GM21447 (cell line): Measurements from ENCODE around the gene GSPT1.
A peak's percentile ranks its signal among the peaks of the same experiment; 100 is the strongest.
"Not testable (repeated sequence)": the region's sequence is repeated elsewhere in the genome, so short reads cannot be mapped to it uniquely, and the experiment has no call there.

Source experiments
- ATAC-seq: cut with Tn5 transposase; IDR thresholded peaks from one replicate; pipeline ENCODE4 v1.9.1; 2021; ENCODE audit not compliant: unreplicated experiment

The GSPT1 gene

DNA sequence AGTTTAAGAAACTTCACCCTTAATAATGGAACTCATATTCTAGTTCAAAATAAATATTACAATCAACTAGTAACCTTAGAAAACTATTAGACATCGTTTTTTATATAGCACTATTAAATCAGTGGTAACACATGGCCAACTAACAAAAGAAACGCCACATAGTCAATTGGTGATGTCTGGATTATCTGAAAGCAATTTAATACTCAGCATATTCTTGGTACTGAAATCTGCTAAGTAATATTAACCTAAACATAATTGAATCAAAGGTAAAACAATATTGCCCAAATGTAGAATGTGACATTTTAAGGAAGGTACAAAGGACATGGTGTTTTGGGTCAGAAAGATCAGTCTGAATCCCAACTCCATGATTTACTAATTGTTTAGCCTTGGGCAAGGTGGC, 53.3 kb downstream of the GSPT1 start:
- ATAC-seq, result no peak

DNA sequence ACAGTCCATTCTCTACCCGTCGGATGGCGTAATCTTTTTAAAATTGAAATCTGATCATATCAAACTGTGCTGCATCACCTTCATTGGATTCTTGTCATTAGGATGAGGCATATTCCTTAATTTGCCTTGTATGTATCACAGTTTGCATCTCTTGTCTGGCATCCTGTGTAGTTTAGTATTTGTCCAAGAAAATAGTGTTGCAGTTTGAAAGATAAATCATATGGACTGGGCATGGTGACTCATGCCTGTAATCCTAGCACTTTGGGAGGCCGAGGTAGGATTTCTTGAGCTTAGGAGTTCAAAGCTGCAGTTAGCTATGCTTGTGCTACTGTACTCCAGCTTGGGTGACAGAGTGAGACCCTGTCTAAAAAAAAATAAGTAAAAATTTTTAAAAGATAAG, 58.6 kb downstream of the GSPT1 start:
- ATAC-seq, result no peak

DNA sequence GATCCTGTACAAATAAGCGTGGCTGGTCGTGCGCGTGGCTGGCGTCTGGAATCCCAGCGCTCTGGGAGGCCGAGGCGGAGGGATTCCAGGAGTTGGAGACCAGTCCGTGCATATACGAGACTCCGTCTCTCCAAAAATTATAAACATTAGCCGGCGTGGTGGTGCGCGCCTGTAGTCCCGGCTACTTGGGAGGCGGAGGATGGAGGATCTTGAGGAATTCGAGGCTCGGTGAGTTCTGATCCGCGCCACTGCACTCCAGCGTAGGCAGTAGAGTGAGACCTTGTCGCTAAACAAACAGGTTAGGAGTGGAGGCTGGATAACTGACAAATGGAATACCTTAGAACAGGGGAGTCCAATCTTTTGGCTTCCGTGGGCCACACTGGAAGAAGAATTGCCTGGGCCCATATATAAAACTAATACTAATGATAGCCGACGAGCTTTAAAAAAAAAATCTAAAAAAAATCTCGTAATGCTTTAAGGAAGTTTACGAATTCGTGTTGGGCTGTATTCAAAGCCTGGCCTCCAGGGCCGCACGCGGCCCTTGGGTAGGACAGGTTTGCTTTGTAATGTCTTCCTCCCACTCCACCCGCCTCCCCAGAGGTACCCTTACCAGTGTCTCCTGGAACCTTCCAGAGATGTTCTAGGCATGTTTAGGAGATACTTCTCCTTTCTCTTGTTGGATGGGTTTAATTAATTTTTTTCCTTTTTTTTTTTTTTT, 63.5 kb downstream of the GSPT1 start:
- ATAC-seq, result no peak

DNA sequence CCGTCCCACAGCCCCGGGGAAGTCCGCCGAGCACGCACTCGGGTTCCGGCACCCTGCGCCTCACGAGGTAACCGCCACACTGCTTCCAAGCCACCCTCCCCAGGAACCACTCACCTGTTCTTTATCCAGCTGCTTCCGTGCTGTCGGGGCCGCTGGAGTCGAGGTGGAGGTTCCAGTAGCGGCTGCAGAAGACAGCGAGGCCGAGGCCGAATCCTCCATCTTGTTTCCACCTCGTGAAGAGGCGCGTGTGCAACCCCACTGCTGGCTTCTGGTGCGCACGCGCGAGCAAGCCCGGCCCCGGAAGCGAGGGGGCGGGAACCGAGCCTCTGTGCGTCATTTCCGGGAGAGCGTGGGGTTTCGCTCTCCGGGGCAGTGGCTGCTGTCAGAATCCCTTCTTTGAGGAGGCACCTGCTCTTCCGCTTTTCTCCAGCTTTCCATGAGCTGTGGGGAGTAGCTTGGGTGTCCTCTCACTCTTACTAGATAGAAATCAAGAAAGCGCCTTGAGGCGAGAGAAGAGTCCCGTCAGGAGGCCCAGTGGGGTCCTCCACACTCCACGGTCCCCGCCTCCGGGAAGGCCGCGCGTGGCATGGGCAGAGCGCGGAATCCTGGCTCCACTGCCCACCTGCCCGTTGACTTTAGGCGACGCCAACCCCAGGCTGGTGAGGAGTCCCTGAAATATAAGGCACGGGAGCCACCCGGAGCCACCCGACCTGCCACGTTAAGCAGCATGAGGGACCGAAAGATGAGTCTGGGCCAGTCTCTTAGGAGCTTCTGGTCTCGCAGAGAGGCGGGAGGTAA, 64.3 kb downstream of the GSPT1 start, which contains the start of gene RSL1D1:
TSS of gene RSL1D1 (minus strand) at position 249 of the 798 bp plus-strand sequence. CDS start at position 219, 30 bp downstream.
- peak; percentile 71 for ATAC-seq

DNA sequence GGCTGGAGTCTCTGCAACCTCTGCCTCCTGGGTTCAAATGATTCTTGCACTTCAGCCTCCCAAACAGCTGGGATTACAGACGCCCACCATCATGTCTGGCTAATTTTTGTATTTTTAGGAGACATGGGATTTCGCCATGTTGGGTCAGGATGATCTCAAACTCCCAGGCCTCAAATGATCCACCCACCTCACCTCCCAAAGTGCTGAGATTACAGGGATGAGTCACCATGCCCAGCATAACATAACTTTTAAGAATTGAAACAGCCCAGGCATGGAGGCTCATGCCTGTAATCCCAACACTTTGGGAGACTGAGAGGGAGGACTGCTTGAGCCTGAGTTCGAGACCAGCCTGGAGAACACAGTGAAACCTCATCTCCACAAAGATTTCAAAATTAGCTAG, 66.9 kb downstream of the GSPT1 start:
- no peak for ATAC-seq

DNA sequence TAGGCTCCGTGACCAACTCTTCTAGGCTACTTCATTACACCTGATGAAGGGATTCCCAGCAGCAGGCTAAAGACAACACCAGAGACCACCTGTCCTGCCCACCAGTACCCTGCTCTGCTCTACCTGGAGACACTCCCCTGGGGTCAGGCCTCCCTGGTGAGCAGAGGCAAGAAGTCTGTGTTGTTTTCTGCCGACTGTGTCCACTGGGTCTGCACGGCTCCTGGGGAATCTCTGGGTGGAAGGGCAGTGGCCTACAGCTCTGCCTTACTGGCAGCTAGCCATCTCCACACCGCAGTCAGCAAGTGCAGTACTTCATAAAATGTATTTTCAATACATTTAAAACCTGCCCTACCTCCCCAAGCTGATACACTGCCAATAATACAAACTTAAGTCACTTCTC, 71.3 kb downstream of the GSPT1 start:
- no peak for ATAC-seq

DNA sequence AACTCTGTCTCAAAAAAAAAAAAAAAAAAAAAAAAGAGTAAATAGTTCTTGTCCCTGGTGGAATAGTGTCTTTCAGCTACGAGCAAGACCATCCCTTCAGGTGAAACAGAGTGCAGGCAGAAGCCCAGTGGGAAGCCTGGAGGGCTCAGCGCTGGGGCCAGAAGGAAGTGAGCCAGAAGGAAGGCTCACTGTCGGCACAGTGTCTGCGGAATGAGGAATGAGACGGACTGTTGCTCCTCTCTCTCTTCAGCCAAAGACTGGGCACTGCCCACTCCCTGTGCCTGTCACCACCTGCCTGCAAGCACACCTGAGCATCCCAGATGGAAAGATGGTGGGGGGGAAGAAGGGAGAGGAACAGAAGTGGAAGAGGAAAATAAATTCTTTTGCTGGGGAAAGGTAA, 71.9 kb downstream of the GSPT1 start:
- ATAC-seq, result no peak

DNA sequence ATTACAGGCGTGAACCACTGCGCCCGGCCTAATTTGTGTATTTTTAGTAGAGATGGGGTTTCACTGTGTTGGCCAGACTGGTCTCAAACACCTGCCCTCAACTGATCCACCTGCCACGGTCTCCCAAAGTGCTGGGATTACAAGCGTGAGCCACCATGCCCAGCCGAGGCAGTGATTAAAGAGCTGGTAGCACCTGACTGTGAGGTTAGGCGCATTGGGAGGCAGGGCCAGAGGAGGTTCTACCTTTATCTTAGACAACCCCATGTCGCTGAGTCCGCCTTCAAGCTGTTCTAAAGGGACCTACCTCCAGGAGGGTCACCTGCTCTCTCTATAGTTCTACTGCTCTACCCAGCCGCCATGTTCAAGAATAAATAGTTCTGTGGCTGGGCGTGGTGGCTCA, 72.5 kb downstream of the GSPT1 start:
- no peak for ATAC-seq

DNA sequence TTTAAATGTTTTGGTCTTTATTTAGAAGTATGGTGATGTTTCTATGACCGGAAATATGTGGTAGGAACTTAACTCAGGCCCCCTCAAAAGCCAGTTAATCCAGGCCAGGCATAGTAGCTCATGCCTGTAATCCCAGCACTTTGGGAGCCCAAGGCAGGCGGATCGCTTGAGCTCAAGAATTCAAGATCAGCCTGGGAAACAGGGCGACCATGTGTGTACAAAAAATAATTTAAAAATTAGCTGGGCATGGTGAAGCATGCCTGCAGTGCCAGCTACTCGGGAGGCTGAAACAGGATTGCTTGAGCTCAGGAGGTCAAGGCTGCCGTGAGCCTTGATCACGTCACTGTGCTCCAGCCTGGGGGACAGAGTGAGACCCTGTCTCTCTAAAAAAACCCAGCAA, 74.7 kb downstream of the GSPT1 start:
- no peak for ATAC-seq

DNA sequence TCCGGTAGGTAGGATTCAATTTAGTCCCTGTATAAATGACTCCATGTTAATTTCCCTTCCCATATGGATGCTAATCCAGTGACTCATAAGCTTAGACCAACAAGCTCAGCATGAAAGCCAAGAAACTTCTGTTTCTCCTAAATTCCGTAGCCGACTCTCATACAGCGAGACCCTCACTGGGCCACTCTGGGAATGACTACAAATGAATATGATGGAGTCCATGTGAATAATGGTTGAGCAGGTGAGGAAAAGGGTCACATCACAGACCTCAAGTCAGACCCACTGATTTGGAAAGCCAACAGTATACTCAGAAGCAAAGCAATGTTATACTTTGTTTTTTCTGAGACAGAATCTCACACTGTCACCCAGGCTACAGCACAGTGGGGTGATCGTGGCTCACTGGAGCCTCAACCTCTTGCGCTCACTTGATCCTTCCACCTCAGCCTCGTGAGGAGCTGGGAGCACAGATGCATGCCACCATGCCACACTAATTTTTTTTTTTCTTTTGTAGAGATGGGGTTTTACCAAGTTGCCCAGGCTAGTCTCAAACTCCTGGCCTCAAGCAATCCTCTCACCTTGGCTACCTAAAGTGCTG, 79.0 kb downstream of the GSPT1 start:
- no peak for ATAC-seq

DNA sequence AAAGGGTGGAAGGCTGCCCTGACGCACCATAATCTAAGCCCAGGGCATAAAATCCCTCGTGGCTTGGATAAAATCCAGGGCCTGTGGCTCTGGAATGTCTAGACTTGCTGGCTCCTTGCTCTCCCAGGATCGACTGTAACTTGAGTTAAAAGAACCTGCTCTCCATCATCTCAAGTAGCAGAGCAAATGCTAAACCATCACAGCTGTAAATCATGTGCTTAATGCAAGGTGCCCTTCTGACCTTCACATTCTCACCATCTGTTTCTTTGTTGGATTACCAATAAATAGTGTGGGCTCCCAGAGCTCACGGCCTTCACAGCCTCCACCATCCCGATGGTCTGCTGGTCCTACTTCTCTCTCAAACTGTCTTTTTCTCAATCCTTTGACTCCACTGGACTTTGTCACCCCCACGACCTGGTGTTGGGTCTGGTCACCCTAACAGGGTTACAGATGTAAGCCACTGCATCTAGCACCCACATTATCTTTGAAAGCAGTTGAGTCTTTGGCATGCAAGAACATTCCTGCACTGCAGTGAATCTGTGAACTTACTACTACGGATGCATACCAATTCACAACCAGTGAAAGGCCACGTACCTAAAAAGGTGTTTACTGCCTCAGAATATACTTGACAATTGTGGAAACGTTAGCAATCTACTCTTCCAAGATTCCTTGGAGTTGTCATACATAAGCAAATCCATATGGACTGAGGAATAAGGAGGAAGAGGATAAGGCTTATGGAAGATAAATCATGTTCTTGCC, 79.7 kb downstream of the GSPT1 start:
- ATAC-seq, result no peak

DNA sequence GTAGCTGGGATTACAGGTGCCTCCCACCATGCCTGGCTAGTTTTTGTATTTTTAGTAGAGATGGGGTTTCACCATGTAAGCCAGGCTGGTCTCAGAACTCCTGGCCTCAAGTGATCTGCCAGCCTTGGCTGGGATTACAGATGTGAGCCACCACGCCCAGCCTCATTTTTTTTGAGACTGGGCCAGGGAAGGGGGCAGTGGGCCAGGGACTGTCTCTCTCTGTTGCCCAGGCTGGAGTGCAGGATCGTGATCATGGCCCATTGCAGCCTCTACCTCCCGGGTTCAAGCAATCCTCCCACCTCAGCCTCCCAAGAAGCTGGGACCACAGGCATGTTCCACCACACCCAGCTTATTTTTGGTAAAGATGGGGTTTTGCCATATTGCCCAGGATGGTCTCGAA, 80.4 kb downstream of the GSPT1 start:
- ATAC-seq, result no peak

DNA sequence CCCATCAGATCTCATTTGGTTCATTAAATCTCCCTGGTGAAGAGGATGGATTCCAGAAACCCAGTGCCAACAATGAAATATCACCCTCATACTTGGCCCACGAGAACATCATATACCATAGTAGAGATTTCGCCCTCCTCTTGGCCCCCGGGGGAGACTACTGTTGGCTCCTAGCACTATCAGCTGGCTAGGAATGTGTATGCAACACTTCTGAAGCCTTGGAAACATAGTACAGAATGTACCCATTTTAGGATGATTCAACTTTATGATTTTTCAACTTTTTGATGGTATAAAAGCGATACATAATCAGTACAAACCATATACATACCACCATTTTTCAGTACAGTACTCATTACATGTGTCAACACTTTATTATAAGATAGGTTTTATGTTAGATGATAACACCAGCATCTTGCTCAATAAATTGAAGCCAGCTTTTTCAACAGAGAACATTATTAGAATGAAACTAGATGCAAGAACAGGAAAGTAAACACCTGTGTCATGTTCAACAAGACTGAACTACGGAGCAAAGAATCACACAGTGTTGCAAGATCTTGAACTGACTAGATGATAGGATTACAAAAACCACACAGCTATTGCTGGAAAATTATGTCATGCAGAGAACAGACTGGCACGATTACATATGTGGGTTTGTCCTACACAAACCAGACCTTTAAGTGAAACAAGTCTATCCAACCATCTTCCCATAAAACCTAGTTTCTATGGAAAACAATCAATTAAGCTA, 81.6 kb downstream of the GSPT1 start:
- no peak for ATAC-seq

DNA sequence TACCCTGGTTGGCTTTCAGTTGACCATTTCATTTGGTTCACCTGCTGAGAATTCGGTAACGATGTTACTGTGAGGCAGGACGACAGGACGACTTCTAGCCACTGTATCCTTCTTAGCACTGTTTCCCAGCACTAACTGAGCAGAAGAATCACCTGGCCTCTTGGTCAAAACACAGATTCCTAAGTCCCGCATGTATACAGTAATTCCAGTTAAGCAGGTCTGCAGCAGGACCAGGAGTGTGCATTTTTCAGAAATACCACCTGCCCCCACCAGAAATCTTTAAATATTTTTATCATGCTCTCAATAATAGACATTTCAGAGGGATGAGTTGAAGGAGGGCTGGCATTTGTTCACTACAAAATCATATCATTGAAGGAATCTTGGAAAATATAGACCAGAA, 87.1 kb downstream of the GSPT1 start:
- no peak for ATAC-seq

DNA sequence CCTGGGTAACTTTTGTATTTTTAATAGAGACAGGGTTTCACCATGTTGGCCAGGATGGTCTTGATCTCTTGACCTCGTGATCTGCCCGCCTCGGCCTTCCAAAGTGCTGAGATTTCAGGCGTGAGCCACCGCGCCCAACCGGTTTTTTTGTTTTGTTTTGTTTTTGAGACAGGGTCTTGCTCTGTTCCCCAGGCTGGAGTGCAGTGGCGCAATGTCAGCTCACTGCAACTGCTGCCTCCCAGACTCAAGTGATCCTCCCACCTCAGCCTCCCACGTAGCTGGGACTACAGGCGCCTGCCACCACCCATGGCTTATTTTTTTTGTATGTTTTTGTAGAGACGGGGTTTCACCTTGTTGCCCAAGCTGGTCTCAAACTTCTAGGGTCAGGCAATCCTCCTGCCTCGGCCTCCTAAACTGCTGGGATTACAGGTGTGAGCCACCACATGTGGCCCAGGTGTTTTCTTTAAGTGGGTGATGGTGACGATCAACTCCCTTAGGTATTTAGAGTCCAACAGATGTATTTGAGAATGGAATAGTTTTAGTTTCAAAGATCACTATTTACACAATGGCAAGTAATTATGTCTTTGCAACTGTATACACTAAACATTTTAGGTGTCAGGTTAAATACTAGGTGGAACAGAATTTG, 90.1 kb downstream of the GSPT1 start:
- ATAC-seq, result not testable (repeated sequence)

DNA sequence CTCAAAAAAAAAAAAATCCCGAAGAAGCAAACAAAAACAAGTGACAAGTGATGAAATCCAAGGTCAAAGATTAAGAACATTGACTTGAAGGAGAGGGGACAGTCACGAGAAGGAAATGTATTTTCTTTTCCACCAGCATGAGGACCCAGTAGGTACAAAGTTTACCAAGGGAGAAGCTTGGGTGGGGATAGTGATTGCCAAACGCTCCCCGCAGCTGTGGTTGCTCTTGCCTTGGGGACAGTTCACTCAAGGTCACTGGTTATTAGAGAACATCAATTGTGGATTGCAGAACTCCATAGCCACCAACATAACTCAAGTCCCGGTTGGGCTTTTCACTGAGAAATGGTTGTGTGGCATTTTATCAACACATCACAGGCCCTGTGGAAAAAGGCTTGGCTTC, 91.4 kb downstream of the GSPT1 start:
- no peak for ATAC-seq

DNA sequence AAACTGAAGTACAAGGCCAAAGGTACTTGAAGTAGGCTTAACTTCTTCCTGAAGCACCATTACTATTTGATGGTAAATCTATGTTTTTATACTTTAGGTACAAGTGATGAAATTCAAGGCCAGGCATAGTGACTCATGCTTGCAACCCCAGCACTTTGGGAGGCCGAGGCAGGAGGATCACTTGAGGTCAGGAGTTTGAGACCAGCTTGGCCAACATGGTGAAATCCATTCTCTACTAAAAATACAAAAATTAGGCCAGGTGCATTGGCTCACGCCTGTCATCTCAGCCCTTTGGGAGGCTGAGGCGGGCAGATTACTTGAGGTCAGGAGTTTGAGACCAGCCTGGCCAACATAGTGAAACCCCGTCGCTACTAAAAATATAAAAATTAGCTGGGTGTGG, 92.1 kb downstream of the GSPT1 start:
- not testable (repeated sequence) for ATAC-seq

DNA sequence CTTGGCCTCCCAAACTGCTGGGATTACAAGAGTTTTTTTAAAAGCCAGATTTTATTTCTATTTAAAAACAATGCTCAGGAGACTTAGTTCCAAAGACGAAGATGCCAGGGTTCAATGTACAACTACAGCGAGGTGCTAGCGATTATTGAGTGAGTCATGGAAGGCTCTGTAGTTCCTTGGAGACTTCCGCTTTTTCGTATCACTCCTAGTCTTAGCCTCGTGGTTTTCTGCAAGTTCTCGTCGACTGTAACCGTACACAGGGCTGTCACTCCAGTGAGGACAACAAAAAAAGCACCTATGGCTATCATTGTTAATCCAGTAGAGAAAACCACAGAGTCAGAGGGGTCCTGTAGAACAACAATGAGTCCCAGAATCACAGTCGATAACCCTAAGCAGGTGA, 96.0 kb downstream of the GSPT1 start:
- ATAC-seq, result no peak

DNA sequence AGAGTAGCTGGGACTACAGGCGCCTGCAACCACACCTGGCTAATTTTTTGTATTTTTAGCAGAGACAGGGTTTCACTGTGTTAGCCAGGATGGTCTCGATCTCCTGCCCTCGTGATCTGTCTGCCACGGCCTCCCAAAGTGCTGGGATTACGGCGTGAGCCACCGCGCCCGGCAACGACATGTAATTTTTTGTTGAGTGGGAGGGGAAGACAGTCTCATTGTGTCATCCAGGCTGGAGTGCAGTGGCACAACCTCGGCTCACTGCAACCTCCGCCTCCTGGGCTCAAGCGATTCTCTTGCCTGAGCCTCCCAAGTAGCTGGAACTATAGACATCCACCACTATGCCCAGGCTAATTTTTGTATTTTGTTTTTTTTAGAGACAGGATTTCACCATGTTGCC, 96.8 kb downstream of the GSPT1 start:
- not testable (repeated sequence) for ATAC-seq
